Prostate gland (tissue), 2 donors: ENCODE results near the gene MIER2. TPM values are rescaled to one million over a fixed set of nuclear protein-coding genes. Genes with fewer than 3 reads are reported as not detected.
A peak's percentile ranks its signal among the peaks of the same experiment; 100 is the strongest.

Source experiments
- DNase-seq: peaks from one replicate; pipeline ENCODE4 v3.0.0-alpha.2; 2019; ENCODE audit warnings: low spot score
- H3K27ac ChIP-seq, 2 donors: fragments of 200-600 bp; sonication (generic); 2 replicates each; pipeline ENCODE4 v1.5.1; 2017 to 2019
- H3K27me3 ChIP-seq: fragments of 200-600 bp; sonication (generic); replicated peaks from 2 replicates; pipeline ENCODE4 v1.5.1; 2019; ENCODE audit not compliant: insufficient read depth
- H3K36me3 ChIP-seq, 2 donors: fragments of 200-600 bp; sonication (generic); 1 replicate in 1 of 2; 2 replicates in 1 of 2; pipeline versions ENCODE4 v1.5.1 to v1.8.1; 2017 to 2019
- H3K4me1 ChIP-seq: fragments of 200-600 bp; sonication (generic); replicated peaks from 2 replicates; pipeline ENCODE4 v1.5.1; 2019
- H3K4me3 ChIP-seq, 2 donors: fragments of 200-600 bp; sonication (generic); 2 replicates each; pipeline ENCODE4 v1.5.1; 2017 to 2019
- H3K9me3 ChIP-seq: fragments of 200-600 bp; sonication (generic); 2 replicates; pipeline ENCODE4 v1.5.1; 2017
- CTCF ChIP-seq, 4 experiments: fragments of 200-600 bp in 2 of 4; fragments of 450-650 bp in 2 of 4; sonication (generic) in 2 of 4; IDR thresholded peaks; 1 replicate in 3 of 4; 2 replicates in 1 of 4; pipeline ENCODE4 v1.5.1; 2016 to 2019; ENCODE audit warnings: antibody characterized with exemption in 4 of 4, mild to moderate bottlenecking in 2 of 4, moderate library complexity in 2 of 4
- POLR2A ChIP-seq: fragments of 450-650 bp; IDR thresholded peaks from one replicate; pipeline ENCODE4 v1.6.1; 2016; ENCODE audit warnings: antibody characterized with exemption, mild to moderate bottlenecking
- POLR2AphosphoS5 ChIP-seq: sonication (generic); formaldehyde crosslinking; IDR thresholded peaks from one replicate; pipeline ENCODE4 v1.6.1; 2017; ENCODE audit warnings: antibody characterized with exemption
- whole genome bisulfite sequencing: methylation state at CpG from one replicate; pipeline ENCODE4 v1.1.5; 2018; 5-methylcytosine and 5-hydroxymethylcytosine counted together
- intact Hi-C: fragments of 100-400 bp; cut with DNase I; formaldehyde crosslinking; loops from one replicate; pipeline ENCODE4 v1.14.2; 2022
- total RNA-seq, 2 donors: library from RNA; depleted of rRNA; stranded (reverse); fragments of >200 nt; gene quantifications; one replicate each; pipeline ENCODE4 v1.1.0, GENCODE V29; 2016

MIER2 gene
- total RNA-seq, 2 donors from 2014 or later = 16.9 to 37.1 TPM

GRCh38 chr19:343451-343931 lies 1.1 kb downstream of the MIER2 start:
- H3K27ac ChIP-seq = peak overlapping the region; percentile 69 to 83
- intact Hi-C loops = no loop called here
- WGBS = 19% methylated on average over 19 of the region's 19 CpGs
- H3K27me3 ChIP-seq = no peaks in the 10 kb centered on the region
- H3K9me3 ChIP-seq = no peaks in the 10 kb centered on the region
- peak overlapping the region; percentile 88 to 96 for H3K4me3 ChIP-seq
- no peaks in the 10 kb centered on the region for H3K36me3 ChIP-seq
- DNase-seq = no peak
- H3K4me1 ChIP-seq = peaks cover 22% of the 10 kb centered on the region
- TF ChIP-seq POLR2AphosphoS5 = no peak
- TF ChIP-seq POLR2A = no peak
- no peak for TF ChIP-seq CTCF (IDR thresholded peaks at IDR 0.05)

GRCh38 chr19:342801-343421 lies 1.7 kb downstream of the MIER2 start:
- Histone ChIP-seq H3K4me3 (peak overlapping the region; percentile 88 to 96), H3K36me3 (no peaks in the 10 kb centered on the region), H3K9me3 (no peaks in the 10 kb centered on the region), H3K4me1 (peaks cover 22% of the 10 kb centered on the region), H3K27me3 (no peaks in the 10 kb centered on the region), H3K27ac (peak overlapping the region; percentile 69 to 83)
- intact Hi-C loops = no loop called here
- TF ChIP-seq POLR2AphosphoS5 (no peak), CTCF (IDR thresholded peaks at IDR 0.05) (no peak), POLR2A (peak; percentile 15)
- DNase-seq = no peak
- 40% methylated on average over 14 of the region's 14 CpGs for WGBS

- no peaks in the 10 kb centered on the region for H3K27me3 ChIP-seq
- no peaks in the 10 kb centered on the region for H3K36me3 ChIP-seq
- no peak for DNase-seq
- H3K27ac ChIP-seq = no peak overlapping the region
- no peaks in the 10 kb centered on the region for H3K9me3 ChIP-seq
- 78% methylated on average over 10 of the region's 10 CpGs for WGBS
- TF ChIP-seq POLR2AphosphoS5 (no peak), CTCF (IDR thresholded peaks at IDR 0.05) (no peak), POLR2A (no peak)
- peaks cover 22% of the 10 kb centered on the region for H3K4me1 ChIP-seq
- intact Hi-C loops = no loop called here
- H3K4me3 ChIP-seq = no peak overlapping the region
Observed at GRCh38 chr19:342128-342455, 2.5 kb downstream of the MIER2 start.

GRCh38 chr19:341386-342127 lies 3.0 kb downstream of the MIER2 start:
- 68% methylated on average over 12 of the region's 12 CpGs for WGBS
- Histone ChIP-seq H3K36me3 (no peaks in the 10 kb centered on the region), H3K27me3 (no peaks in the 10 kb centered on the region), H3K9me3 (no peaks in the 10 kb centered on the region), H3K27ac (no peak overlapping the region), H3K4me3 (no peak overlapping the region), H3K4me1 (peaks cover 22% of the 10 kb centered on the region)
- intact Hi-C loops = no loop called here
- TF ChIP-seq POLR2A = no peak
- no peak for TF ChIP-seq POLR2AphosphoS5
- no peak for TF ChIP-seq CTCF (IDR thresholded peaks at IDR 0.05)
- DNase-seq = no peak
